Heart left ventricle (tissue), 13 donors: ENCODE results near the gene USF2.
"Not testable (repeated sequence)": the region's sequence is repeated elsewhere in the genome, so short reads cannot be mapped to it uniquely, and the experiment has no call there.

Experiments used
- CTCF ChIP-seq, 12 donors: fragments of 200-600 bp; sonication (generic) in 4 of 12; IDR thresholded peaks; one replicate each; pipeline versions ENCODE4 v1.5.0 to v1.8.0; 2018 to 2022; ENCODE audit warnings: antibody characterized with exemption in 12 of 12, mild to moderate bottlenecking in 5 of 12
- POLR2A ChIP-seq, 2 donors: fragments of 450-650 bp; IDR thresholded peaks; one replicate each; pipeline ENCODE4 v1.6.1; 2017; ENCODE audit warnings: antibody characterized with exemption in 2 of 2, mild to moderate bottlenecking in 2 of 2, moderate library complexity in 2 of 2
- donor health status: ischemic (EF 13 %, LVEDD 7.1; RV severe dilation, severe dysfunction).
- donor health status: DM: no; HTN: yes; CAD: no.
- donor health status: DM: no; HTN: no; CAD: no.
- donor health status: ischemic (EF 25% LVEDD 6.9; RV normal size, moderate dysfunction).
- donor health status: ischemic (EF 25% LVEDD 5.7; RV mildly dilated, moderate dysfunction).
- donor health status: ischemic (EF 35%, LVEDD 5.7; RV mildly dilated, moderate dysfunction).
- donor health status: nonischemic (EF 11% LVEDD 7.7; RV severe dilation, severe dysfunction).
- donor health status: DM: yes; HTN: yes; CAD: no.
- donor health status: PGD.
- donor health status: ischemic (EF 29% LVEDD 5.4; RV normal size, mild dysfunction).
- donor health status: nonischemic (EF 23%, LVEDD 6.1; RV moderate dilation, normal function).

DNA sequence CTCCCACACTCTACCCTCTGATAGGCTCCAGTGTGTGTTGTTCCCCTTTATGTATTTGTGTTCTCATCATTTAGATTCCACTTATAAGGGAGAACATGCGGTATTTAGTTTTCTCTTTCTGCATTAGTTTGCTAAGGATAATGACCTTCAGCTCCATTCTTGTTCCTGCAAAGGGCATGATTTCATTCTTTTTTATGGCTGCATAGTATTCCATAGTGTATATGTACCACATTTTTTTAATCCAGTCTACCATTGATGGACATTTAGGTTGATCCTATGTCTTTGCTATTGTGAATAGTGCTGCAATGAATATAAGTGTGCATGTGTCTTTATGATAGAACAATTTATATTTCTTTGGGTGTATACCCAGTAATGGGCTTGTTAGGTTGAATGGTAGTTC is 29.2 kb upstream of the USF2 start:
- not testable (repeated sequence) for TF ChIP-seq CTCF, POLR2A (IDR thresholded peaks at IDR 0.05)
